Activated T-cell treated with anti-CD3 and anti-CD28 coated beads, Interleukin-2, amount 50 U/mL, for 72 hours (primary cell): ENCODE measurements around the gene IGFL3. TPM values are rescaled to one million over a fixed set of nuclear protein-coding genes. Genes with fewer than 3 reads are reported as not detected.
"Not testable (repeated sequence)": the region's sequence is repeated elsewhere in the genome, so short reads cannot be mapped to it uniquely, and the experiment has no call there.

Source experiments
- ATAC-seq, 2 donors: fragments of 150-1000 bp; cut with Tn5 transposase; replicated peaks in 1 of 2; 2 replicates each; pipeline ENCODE4 v1.10.0; 2021; ENCODE audit warnings: moderate library complexity in 2 of 2, mild to moderate bottlenecking in 1 of 2
- DNase-seq, 2 donors: peaks; one replicate each; pipeline ENCODE4 v3.0.0; 2021 to 2022; ENCODE audit warnings: mixed read lengths in 1 of 2
- H3K27ac Mint-ChIP-seq: one replicate; pipeline ENCODE4 v1.8.0; 2022; ENCODE audit warnings: mild to moderate bottlenecking, moderate library complexity, mixed read lengths
- H3K27me3 Mint-ChIP-seq: one replicate; pipeline ENCODE4 v1.8.0; 2022; ENCODE audit warnings: low read depth, mixed read lengths
- H3K36me3 Mint-ChIP-seq, 2 donors: one replicate each; pipeline ENCODE4 v1.8.0; 2022; ENCODE audit warnings: mixed read lengths in 2 of 2, mild to moderate bottlenecking in 1 of 2; ENCODE audit not compliant: insufficient read depth in 2 of 2
- H3K4me1 Mint-ChIP-seq: one replicate; pipeline ENCODE4 v1.8.0; 2022; ENCODE audit warnings: low read depth, mixed read lengths
- H3K4me3 Mint-ChIP-seq, 2 donors: one replicate each; pipeline ENCODE4 v1.8.0; 2022; ENCODE audit warnings: mild to moderate bottlenecking in 2 of 2, mixed read lengths in 2 of 2, moderate library complexity in 2 of 2
- H3K9me3 Mint-ChIP-seq, 2 donors: one replicate each; pipeline ENCODE4 v1.8.0; 2022; ENCODE audit warnings: mixed read lengths in 2 of 2
- total RNA-seq, 2 donors: library from RNA; stranded (reverse); gene quantifications; one replicate each; pipeline ENCODE4 v1.2.3, GENCODE V29; 2022

Gene IGFL3
- total RNA-seq, 2 donors from 2014 or later = not detected

DNA sequence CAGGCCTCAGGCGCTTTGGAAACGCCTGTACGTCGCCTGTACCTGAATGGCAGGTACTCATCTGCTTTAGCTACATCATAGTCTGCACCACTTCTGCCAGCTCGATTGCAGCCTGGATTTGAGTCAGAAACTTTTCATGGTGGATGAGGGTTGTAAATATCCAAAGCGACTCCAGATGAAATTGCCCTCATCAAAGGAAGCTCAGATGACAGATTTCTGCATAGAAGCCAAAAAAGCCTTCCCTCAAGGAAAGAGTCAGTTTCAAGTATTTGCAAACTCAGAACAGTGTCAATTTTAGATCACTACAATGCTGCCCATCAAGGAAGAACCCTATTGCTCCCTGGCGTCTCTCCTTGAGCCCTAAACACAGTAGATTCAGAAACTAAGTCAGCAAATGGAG, 44.9 kb downstream of the IGFL3 start:
- no peak overlapping the region for H3K4me3 Mint-ChIP-seq
- no peak overlapping the region for H3K27ac Mint-ChIP-seq
- peaks cover 2% of the 10 kb centered on the region in 2 donors for H3K36me3 Mint-ChIP-seq
- ATAC-seq = no peak
- peaks cover 89% of the 10 kb centered on the region for H3K27me3 Mint-ChIP-seq
- DNase-seq = no peak
- peaks cover under 1 to 2% of the 10 kb centered on the region in 2 donors for H3K9me3 Mint-ChIP-seq
- H3K4me1 Mint-ChIP-seq = peaks cover 19% of the 10 kb centered on the region

DNA sequence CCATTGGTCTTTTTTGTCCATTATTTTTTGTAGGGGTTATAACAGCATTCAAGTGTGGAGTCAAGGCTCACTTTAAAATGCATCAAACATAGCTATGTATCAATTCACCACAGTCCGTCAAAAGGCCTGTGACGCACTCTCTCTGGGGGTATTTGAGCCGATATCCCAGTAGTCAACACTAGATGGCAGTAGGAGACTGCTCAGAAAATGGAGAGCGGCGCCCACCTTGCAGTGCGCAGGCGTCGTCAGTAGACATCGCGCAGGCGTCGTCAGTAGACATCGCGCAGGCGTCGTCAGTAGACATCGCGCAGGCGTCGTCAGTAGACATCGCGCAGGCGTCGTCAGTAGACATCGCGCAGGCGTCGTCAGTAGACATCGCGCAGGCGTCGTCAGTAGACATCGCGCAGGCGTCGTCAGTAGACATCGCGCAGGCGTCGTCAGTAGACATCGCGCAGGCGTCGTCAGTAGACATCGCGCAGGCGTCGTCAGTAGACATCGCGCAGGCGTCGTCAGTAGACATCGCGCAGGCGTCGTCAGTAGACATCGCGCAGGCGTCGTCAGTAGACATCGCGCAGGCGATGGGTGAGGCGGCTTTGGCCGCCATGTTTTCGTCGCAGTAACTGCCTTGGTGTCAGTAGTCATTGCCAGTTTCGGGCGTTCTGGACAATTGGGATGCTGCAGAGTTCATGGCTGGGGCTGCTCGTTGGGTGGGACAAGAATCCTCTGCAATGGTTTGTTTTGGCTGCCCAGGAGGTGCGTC, 45.7 kb downstream of the IGFL3 start:
- DNase-seq = peak; percentile 51 to 52
- H3K4me3 Mint-ChIP-seq, H3K27ac Mint-ChIP-seq, H3K36me3 Mint-ChIP-seq, H3K9me3 Mint-ChIP-seq: not testable (repeated sequence)
- Mint-ChIP-seq H3K4me1 (peaks cover 19% of the 10 kb centered on the region), H3K27me3 (peaks cover 85% of the 10 kb centered on the region)
- peak; percentile 51 to 61 for ATAC-seq

DNA sequence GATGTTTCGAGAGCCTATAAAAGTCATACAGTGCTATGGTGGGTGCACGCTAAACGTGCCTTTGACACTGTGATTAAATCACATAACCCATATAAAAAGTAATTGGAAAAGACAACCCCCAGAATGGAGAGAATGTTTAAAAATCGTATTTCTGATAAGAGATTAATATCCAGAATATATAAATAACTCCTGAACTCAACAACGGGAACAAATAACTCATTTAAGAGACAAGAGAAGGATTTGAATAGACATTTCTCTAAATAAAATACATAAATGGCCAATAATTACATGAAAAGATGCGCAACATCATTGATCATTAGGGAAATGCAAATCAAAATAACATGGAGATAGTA, 46.7 kb downstream of the IGFL3 start:
- H3K27ac Mint-ChIP-seq = peak overlapping the region; percentile 39
- H3K4me3 Mint-ChIP-seq = no peak overlapping the region
- ATAC-seq = no peak
- DNase-seq = no peak
- peaks cover 19% of the 10 kb centered on the region for H3K4me1 Mint-ChIP-seq
- peaks cover 0 to 2% of the 10 kb centered on the region in 2 donors for H3K36me3 Mint-ChIP-seq
- no peaks in the 10 kb centered on the region for H3K9me3 Mint-ChIP-seq
- peaks cover 89% of the 10 kb centered on the region for H3K27me3 Mint-ChIP-seq

DNA sequence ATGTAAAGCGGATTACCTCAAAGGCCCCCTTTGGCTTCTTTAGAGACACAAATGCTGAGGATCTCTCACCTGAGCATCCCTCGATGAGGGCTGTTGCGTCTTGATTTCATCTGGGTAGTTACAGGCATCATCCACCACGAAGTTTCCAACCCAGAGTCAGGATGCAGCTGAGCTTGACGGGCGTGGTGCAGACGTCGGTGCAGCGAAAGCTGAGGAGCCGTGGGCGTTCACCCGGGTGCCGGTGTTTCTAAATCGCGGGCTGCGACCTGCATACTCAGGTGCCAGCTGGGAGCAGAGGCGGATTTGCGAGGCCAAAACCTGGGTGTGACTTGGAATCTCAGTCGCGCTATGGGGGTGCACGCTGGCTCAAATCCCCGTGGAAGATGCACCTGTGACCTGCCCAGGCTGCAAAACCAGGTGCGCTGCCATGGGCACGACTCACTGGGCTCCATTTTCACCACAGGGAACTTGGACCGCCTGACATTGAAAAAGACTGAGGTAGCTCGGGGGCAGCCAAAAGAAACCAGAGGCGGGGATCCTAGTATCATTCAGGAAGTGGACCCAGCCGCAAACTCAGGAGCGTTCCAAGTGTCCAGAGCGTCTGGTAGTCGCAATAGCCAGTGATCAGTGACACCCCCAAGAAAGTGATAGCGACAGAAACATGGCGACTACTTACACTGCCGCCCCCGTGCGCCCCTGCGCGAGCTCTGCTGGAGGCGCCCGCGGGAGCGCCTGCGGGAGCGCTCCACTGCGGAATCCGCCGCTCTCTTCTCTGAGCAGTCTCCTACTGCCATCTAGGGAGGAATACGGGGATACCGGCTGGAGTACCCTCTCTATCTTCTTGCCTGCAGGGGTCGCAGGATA, 47.3 kb downstream of the IGFL3 start:
- Mint-ChIP-seq H3K4me3 (peak overlapping the region; percentile 27 to 51), H3K27ac (peak overlapping the region; percentile 39), H3K36me3 (peaks cover 0 to 2% of the 10 kb centered on the region in 2 donors), H3K27me3 (peaks cover 90% of the 10 kb centered on the region), H3K4me1 (peaks cover 19% of the 10 kb centered on the region), H3K9me3 (no peaks in the 10 kb centered on the region)
- ATAC-seq = peak; percentile 79 to 87
- DNase-seq = peak; percentile 45 to 64

DNA sequence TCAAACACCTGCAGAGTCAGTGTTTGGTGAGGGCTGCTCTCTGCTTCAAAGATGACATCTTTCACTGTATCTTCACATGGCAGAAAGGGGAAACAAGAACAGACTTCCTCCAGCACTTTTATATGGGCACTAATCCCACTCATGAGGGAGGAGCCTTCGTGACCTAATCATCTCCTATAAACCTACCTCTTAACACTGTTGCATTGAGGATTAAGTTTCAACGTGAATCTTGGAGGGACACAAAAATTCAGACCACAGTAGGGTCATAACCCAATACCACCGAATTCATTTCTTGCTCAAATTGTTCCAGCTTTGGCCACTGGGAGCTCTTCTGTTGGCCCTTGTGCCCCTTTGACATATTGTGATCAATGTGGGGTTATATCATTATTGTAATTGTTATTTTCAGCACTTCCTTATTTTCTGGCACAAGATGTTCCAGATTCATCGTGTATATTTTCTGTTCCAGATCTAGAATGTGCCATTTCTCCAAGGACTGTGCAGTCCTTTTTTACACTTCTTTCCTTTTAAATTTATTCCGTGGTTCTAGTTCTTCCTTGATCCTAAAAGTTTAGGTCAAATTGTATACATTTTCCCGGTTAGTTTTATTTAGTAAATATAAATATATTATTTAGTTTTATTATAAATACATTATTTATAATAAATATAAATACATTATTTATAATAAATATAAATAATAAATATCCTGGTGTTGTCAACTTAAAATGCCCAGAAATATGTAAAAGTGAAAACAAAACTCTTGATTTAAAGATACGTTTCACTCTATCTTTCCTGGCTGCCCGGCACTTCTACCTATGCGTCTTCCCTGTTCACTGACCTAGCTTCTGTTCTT, 48.2 kb downstream of the IGFL3 start:
- no peak for ATAC-seq
- H3K27me3 Mint-ChIP-seq = peaks cover 88% of the 10 kb centered on the region

DNA sequence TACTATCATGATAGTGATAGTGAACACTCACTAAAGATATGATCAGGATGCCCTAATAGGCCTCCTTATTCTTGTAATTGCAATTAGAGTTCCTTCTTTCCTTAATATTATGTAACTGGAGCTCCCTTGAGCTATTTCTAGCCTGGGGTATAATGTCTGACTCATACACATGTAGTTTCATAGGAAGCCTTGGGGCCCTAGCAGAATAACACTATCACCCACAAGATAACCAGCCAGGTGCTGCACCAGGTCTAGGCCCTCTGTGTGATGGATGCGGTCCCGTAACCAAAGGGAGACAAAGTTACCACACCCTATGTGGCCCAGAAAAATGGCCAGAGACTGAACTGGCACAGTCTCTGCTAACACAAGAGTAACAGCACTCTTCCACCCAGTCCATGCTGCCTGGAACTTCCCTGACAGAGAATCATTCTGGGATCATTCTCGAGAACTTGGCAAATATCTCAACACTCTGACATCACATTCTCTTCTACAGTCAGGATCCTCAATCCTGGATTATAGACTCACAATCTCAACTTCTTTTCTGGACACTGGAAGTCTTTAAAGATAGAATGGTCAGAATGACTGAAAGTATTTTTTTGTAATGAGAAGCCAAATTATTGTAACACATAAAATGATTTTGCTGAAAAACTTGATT, 51.1 kb downstream of the IGFL3 start:
- H3K9me3 Mint-ChIP-seq = no peaks in the 10 kb centered on the region
- no peak for ATAC-seq
- no peak overlapping the region for H3K27ac Mint-ChIP-seq
- H3K4me1 Mint-ChIP-seq = peaks cover 13% of the 10 kb centered on the region
- no peaks in the 10 kb centered on the region for H3K36me3 Mint-ChIP-seq
- DNase-seq = no peak
- peaks cover 89% of the 10 kb centered on the region for H3K27me3 Mint-ChIP-seq
- no peak overlapping the region for H3K4me3 Mint-ChIP-seq

More for the DNA sequence above, 48.2 kb downstream of the IGFL3 start:
- H3K36me3 Mint-ChIP-seq = peaks cover 0 to 2% of the 10 kb centered on the region in 2 donors
- no peak for DNase-seq
- peak overlapping the region in 1 of 2 donors; percentile 51 for H3K4me3 Mint-ChIP-seq
- no peaks in the 10 kb centered on the region for H3K9me3 Mint-ChIP-seq
- peaks cover 12% of the 10 kb centered on the region for H3K4me1 Mint-ChIP-seq
- no peak overlapping the region for H3K27ac Mint-ChIP-seq

Other genes starting within 250 kb of the IGFL3 start
- gene IRF2BP1, start 238.5 kb downstream of the IGFL3 start, total RNA-seq = 10 to 100 TPM; 16.3 to 19.9 TPM
- 10 to 100 TPM in 1 of 2 donors, 1 to 10 TPM in 1; 9.2 to 10.9 TPM for gene MYPOP, start 222.1 kb downstream of the IGFL3 start, total RNA-seq
- gene NANOS2, start 209.9 kb downstream of the IGFL3 start, total RNA-seq = not detected
- gene NOVA2, start 150.8 kb downstream of the IGFL3 start, total RNA-seq = under 1 TPM; 0.38 to 0.58 TPM
- 10 to 100 TPM; 21.8 to 22.0 TPM for gene CCDC61, start 129.2 kb downstream of the IGFL3 start, total RNA-seq
- gene PGLYRP1, start 101.6 kb downstream of the IGFL3 start, total RNA-seq = not detected
- not detected for gene IGFL4, start 83.7 kb downstream of the IGFL3 start, total RNA-seq
- not detected for gene IGFL2, start 23.6 kb upstream of the IGFL3 start, total RNA-seq
- gene IGFL1, start 105.1 kb upstream of the IGFL3 start, total RNA-seq = not detected
- gene HIF3A, start 172.4 kb upstream of the IGFL3 start, total RNA-seq = not detected
- gene PPP5C, start 222.4 kb upstream of the IGFL3 start, total RNA-seq = 10 to 100 TPM; 56.6 to 73.7 TPM